ACC112 (cell line): ENCODE measurements around the gene KCND3.

Source experiments
- H2AFZ ChIP-seq: fragments of 200-600 bp; sonication (generic); one replicate; pipeline ENCODE4 v1.6.0; 2017; ENCODE audit warnings: antibody characterized with exemption, low read length; ENCODE audit not compliant: unreplicated experiment
- H3K27ac ChIP-seq: fragments of 200-600 bp; sonication (generic); 2 replicates; pipeline ENCODE4 v1.5.1; 2014; ENCODE audit warnings: low read depth, mild to moderate bottlenecking, antibody characterized with exemption, low read length, moderate library complexity
- H3K27me3 ChIP-seq: fragments of 200-600 bp; sonication (generic); 2 replicates; pipeline ENCODE4 v1.6.1; 2014; ENCODE audit warnings: mild to moderate bottlenecking, antibody characterized with exemption, low read length, moderate library complexity, mixed read lengths; ENCODE audit not compliant: insufficient read depth
- H3K36me3 ChIP-seq: fragments of 200-600 bp; sonication (generic); 2 replicates; pipeline ENCODE4 v1.6.1; 2016; ENCODE audit warnings: mild to moderate bottlenecking, antibody characterized with exemption, low read length, moderate library complexity, mixed read lengths; ENCODE audit not compliant: insufficient read depth
- H3K4me1 ChIP-seq: fragments of 200-600 bp; sonication (generic); one replicate; pipeline ENCODE4 v1.6.1; 2016; ENCODE audit warnings: low read length, mixed read lengths; ENCODE audit not compliant: insufficient read depth, unreplicated experiment, control insufficient read depth
- H3K4me3 ChIP-seq: fragments of 200-600 bp; sonication (generic); 2 replicates; pipeline ENCODE4 v1.5.1; 2014; ENCODE audit warnings: mild to moderate bottlenecking, low read depth, low read length
- H3K79me2 ChIP-seq: fragments of 200-600 bp; sonication (generic); one replicate; pipeline ENCODE4 v1.6.0; 2016; ENCODE audit warnings: low read length; ENCODE audit not compliant: control insufficient read depth, unreplicated experiment, insufficient read depth

KCND3 gene

GRCh38 chr1:111736548-111737215 lies 252.8 kb downstream of the KCND3 start:
- Histone ChIP-seq H3K36me3 (no peaks in the 10 kb centered on the region), H3K4me3 (peak overlapping the region; percentile 84)

GRCh38 chr1:111735858-111736544 lies 253.5 kb downstream of the KCND3 start:
- Histone ChIP-seq H2AFZ (no peak overlapping the region), H3K36me3 (no peaks in the 10 kb centered on the region), H3K4me1 (peaks cover 56% of the 10 kb centered on the region), H3K27ac (peak overlapping the region; percentile 92), H3K27me3 (no peaks in the 10 kb centered on the region), H3K79me2 (peaks cover 30% of the 10 kb centered on the region), H3K4me3 (no peak overlapping the region)

More at GRCh38 chr1:111736548-111737215, 252.8 kb downstream of the KCND3 start:
- H3K27me3 ChIP-seq = no peaks in the 10 kb centered on the region
- peak overlapping the region; percentile 92; the same call in 1 of the 2 replicates for H3K27ac ChIP-seq
- H3K4me1 ChIP-seq = peaks cover 60% of the 10 kb centered on the region
- H2AFZ ChIP-seq = no peak overlapping the region
- peaks cover 27% of the 10 kb centered on the region for H3K79me2 ChIP-seq

- Histone ChIP-seq H3K79me2 (peaks cover 30% of the 10 kb centered on the region), H3K27ac (peak overlapping the region; percentile 92), H3K4me3 (no peak overlapping the region), H2AFZ (no peak overlapping the region), H3K27me3 (no peaks in the 10 kb centered on the region), H3K4me1 (peaks cover 56% of the 10 kb centered on the region), H3K36me3 (no peaks in the 10 kb centered on the region)
These were observed 254.1 kb downstream of the KCND3 start for GRCh38 chr1:111735321-111735720.

- Histone ChIP-seq H3K4me1 (peaks cover 56% of the 10 kb centered on the region), H3K4me3 (no peak overlapping the region), H3K79me2 (peaks cover 30% of the 10 kb centered on the region), H2AFZ (no peak overlapping the region), H3K27me3 (no peaks in the 10 kb centered on the region), H3K36me3 (no peaks in the 10 kb centered on the region), H3K27ac (peak overlapping the region; percentile 92)
These were observed 254.6 kb downstream of the KCND3 start for GRCh38 chr1:111734856-111735255.

GRCh38 chr1:111734426-111734825 lies 255.0 kb downstream of the KCND3 start:
- H3K4me1 ChIP-seq = peaks cover 56% of the 10 kb centered on the region
- peak overlapping the region; percentile 92 for H3K27ac ChIP-seq
- no peaks in the 10 kb centered on the region for H3K27me3 ChIP-seq
- H3K36me3 ChIP-seq = no peaks in the 10 kb centered on the region
- no peak overlapping the region for H3K4me3 ChIP-seq
- H3K79me2 ChIP-seq = peaks cover 30% of the 10 kb centered on the region
- H2AFZ ChIP-seq = no peak overlapping the region

GRCh38 chr1:111733992-111734341 lies 255.5 kb downstream of the KCND3 start:
- no peak overlapping the region for H2AFZ ChIP-seq
- H3K36me3 ChIP-seq = no peaks in the 10 kb centered on the region
- H3K27me3 ChIP-seq = no peaks in the 10 kb centered on the region
- H3K27ac ChIP-seq = peak overlapping the region; percentile 92
- peaks cover 30% of the 10 kb centered on the region for H3K79me2 ChIP-seq
- H3K4me1 ChIP-seq = peaks cover 56% of the 10 kb centered on the region
- H3K4me3 ChIP-seq = no peak overlapping the region; the same call in 1 of the 2 replicates

- Histone ChIP-seq H3K27ac (peak overlapping the region; percentile 92), H3K36me3 (no peaks in the 10 kb centered on the region), H3K79me2 (peaks cover 30% of the 10 kb centered on the region), H3K4me1 (peaks cover 56% of the 10 kb centered on the region), H3K27me3 (no peaks in the 10 kb centered on the region), H3K4me3 (no peak overlapping the region; the same call in 1 of the 2 replicates), H2AFZ (no peak overlapping the region)
These were observed 256.1 kb downstream of the KCND3 start for GRCh38 chr1:111733183-111733991.

GRCh38 chr1:111732718-111733117 lies 256.8 kb downstream of the KCND3 start:
- H3K4me1 ChIP-seq = peaks cover 53% of the 10 kb centered on the region
- H3K36me3 ChIP-seq = no peaks in the 10 kb centered on the region
- no peaks in the 10 kb centered on the region for H3K27me3 ChIP-seq
- H3K27ac ChIP-seq = peak overlapping the region; percentile 92
- H3K4me3 ChIP-seq = no peak overlapping the region
- H2AFZ ChIP-seq = no peak overlapping the region
- H3K79me2 ChIP-seq = peaks cover 26% of the 10 kb centered on the region

GRCh38 chr1:111731956-111732355 lies 257.5 kb downstream of the KCND3 start:
- Histone ChIP-seq H2AFZ (no peak overlapping the region), H3K36me3 (no peaks in the 10 kb centered on the region), H3K4me1 (peaks cover 45% of the 10 kb centered on the region), H3K4me3 (no peak overlapping the region), H3K27me3 (no peaks in the 10 kb centered on the region), H3K27ac (no peak overlapping the region), H3K79me2 (peaks cover 24% of the 10 kb centered on the region)

- H3K36me3 ChIP-seq = no peaks in the 10 kb centered on the region
- H3K27ac ChIP-seq = no peak overlapping the region
- H3K4me3 ChIP-seq = no peak overlapping the region
- peaks cover 33% of the 10 kb centered on the region for H3K4me1 ChIP-seq
- H3K27me3 ChIP-seq = no peaks in the 10 kb centered on the region
- no peak overlapping the region for H2AFZ ChIP-seq
- peaks cover 16% of the 10 kb centered on the region for H3K79me2 ChIP-seq
These were observed 258.8 kb downstream of the KCND3 start for GRCh38 chr1:111730706-111731105.
